ENCODE data around the gene RGS7.
"Not testable (repeated sequence)": the region's sequence is repeated elsewhere in the genome, so short reads cannot be mapped to it uniquely, and the experiment has no call there.

DNA sequence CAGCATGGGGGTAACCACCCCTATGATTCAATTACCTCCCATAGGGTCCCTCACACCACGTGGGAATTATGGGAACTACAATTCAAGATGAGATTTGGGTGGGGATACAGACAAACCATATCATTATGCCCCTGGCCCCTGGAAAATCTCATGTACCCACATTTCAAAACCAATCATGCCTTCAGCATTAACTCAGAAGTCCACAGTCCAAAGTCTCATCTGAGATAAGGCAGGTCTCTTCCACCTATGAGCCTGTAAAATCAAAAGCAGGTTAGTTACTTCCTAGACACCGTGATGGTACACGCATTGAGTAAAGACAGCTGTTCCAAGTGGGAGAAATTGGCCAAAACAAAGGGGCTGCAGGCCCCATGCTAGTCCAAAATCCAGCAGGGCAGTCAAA, 215.4 kb downstream of the RGS7 start:
- TF ChIP-seq, protein P1, sequence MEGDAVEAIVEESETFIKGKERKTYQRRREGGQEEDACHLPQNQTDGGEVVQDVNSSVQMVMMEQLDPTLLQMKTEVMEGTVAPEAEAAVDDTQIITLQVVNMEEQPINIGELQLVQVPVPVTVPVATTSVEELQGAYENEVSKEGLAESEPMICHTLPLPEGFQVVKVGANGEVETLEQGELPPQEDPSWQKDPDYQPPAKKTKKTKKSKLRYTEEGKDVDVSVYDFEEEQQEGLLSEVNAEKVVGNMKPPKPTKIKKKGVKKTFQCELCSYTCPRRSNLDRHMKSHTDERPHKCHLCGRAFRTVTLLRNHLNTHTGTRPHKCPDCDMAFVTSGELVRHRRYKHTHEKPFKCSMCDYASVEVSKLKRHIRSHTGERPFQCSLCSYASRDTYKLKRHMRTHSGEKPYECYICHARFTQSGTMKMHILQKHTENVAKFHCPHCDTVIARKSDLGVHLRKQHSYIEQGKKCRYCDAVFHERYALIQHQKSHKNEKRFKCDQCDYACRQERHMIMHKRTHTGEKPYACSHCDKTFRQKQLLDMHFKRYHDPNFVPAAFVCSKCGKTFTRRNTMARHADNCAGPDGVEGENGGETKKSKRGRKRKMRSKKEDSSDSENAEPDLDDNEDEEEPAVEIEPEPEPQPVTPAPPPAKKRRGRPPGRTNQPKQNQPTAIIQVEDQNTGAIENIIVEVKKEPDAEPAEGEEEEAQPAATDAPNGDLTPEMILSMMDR (IDR thresholded peaks at IDR 0.05): not testable (repeated sequence)
- not testable (repeated sequence) for TF ChIP-seq POLR2A (IDR thresholded peaks at IDR 0.05)

All from body of pancreas (tissue), 4 donors.